Stomach (tissue), 4 donors: ENCODE measurements around the gene FDX2.
A peak's percentile ranks its signal among the peaks of the same experiment; 100 is the strongest.

Source experiments
- EP300 ChIP-seq: sonication (generic); formaldehyde crosslinking; IDR thresholded peaks from one replicate; pipeline ENCODE4 v1.6.1; 2017; ENCODE audit warnings: antibody characterized with exemption
- POLR2A ChIP-seq, 4 donors: fragments of 450-650 bp; IDR thresholded peaks; one replicate each; pipeline ENCODE4 v1.6.1; 2016; ENCODE audit warnings: antibody characterized with exemption in 4 of 4, control low read depth in 2 of 4, mild to moderate bottlenecking in 1 of 4, moderate library complexity in 1 of 4
- POLR2AphosphoS5 ChIP-seq, 3 donors: sonication (generic); formaldehyde crosslinking; IDR thresholded peaks; one replicate each; pipeline ENCODE4 v1.6.1; 2016; ENCODE audit warnings: antibody characterized with exemption in 3 of 3
- TF ChIP-seq, protein P1 (sequence below), 7 experiments: fragments of 450-650 bp in 4 of 7; fragments of 200-600 bp in 3 of 7; sonication (generic) in 3 of 7; IDR thresholded peaks; one replicate each; pipeline ENCODE4 v1.5.1; 2016 to 2019; ENCODE audit warnings: antibody characterized with exemption in 7 of 7, control low read depth in 2 of 7, mild to moderate bottlenecking in 1 of 7

GRCh38 chr19:10315335-10316214, at the start of gene FDX2:
- TF ChIP-seq POLR2A (IDR thresholded peaks at IDR 0.05): no peak
- TF ChIP-seq, protein P1, sequence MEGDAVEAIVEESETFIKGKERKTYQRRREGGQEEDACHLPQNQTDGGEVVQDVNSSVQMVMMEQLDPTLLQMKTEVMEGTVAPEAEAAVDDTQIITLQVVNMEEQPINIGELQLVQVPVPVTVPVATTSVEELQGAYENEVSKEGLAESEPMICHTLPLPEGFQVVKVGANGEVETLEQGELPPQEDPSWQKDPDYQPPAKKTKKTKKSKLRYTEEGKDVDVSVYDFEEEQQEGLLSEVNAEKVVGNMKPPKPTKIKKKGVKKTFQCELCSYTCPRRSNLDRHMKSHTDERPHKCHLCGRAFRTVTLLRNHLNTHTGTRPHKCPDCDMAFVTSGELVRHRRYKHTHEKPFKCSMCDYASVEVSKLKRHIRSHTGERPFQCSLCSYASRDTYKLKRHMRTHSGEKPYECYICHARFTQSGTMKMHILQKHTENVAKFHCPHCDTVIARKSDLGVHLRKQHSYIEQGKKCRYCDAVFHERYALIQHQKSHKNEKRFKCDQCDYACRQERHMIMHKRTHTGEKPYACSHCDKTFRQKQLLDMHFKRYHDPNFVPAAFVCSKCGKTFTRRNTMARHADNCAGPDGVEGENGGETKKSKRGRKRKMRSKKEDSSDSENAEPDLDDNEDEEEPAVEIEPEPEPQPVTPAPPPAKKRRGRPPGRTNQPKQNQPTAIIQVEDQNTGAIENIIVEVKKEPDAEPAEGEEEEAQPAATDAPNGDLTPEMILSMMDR (IDR thresholded peaks at IDR 0.05): no peak
- no peak for TF ChIP-seq EP300
- TF ChIP-seq POLR2AphosphoS5 (IDR thresholded peaks at IDR 0.05): peak; percentile 39 to 93 (median 50)
